IPS-18a (cell line): ENCODE results near the gene USP9X.

Experiments used
- H3K27ac ChIP-seq: one replicate; pipeline ENCODE4 v1.5.1; 2013; ENCODE audit warnings: low read length
- H3K27me3 ChIP-seq: one replicate; pipeline ENCODE4 v1.6.1; 2013; ENCODE audit warnings: mild to moderate bottlenecking, low read length; ENCODE audit not compliant: control insufficient read depth, insufficient read depth
- H3K36me3 ChIP-seq: one replicate; pipeline ENCODE4 v1.6.1; 2013; ENCODE audit warnings: low read depth, low read length; ENCODE audit not compliant: control insufficient read depth
- H3K4me1 ChIP-seq: one replicate; pipeline ENCODE4 v1.6.1; 2013; ENCODE audit warnings: low read depth, low read length; ENCODE audit not compliant: control insufficient read depth
- H3K4me3 ChIP-seq: one replicate; pipeline ENCODE4 v1.5.1; 2013; ENCODE audit warnings: low read length
- H3K9ac ChIP-seq: one replicate; pipeline ENCODE4 v1.6.1; 2013; ENCODE audit warnings: mild to moderate bottlenecking, low read length, moderate library complexity
- H3K9me3 ChIP-seq: one replicate; pipeline ENCODE4 v1.6.1; 2013; ENCODE audit warnings: low read depth, low read length; ENCODE audit not compliant: control insufficient read depth

The USP9X gene, protein sequence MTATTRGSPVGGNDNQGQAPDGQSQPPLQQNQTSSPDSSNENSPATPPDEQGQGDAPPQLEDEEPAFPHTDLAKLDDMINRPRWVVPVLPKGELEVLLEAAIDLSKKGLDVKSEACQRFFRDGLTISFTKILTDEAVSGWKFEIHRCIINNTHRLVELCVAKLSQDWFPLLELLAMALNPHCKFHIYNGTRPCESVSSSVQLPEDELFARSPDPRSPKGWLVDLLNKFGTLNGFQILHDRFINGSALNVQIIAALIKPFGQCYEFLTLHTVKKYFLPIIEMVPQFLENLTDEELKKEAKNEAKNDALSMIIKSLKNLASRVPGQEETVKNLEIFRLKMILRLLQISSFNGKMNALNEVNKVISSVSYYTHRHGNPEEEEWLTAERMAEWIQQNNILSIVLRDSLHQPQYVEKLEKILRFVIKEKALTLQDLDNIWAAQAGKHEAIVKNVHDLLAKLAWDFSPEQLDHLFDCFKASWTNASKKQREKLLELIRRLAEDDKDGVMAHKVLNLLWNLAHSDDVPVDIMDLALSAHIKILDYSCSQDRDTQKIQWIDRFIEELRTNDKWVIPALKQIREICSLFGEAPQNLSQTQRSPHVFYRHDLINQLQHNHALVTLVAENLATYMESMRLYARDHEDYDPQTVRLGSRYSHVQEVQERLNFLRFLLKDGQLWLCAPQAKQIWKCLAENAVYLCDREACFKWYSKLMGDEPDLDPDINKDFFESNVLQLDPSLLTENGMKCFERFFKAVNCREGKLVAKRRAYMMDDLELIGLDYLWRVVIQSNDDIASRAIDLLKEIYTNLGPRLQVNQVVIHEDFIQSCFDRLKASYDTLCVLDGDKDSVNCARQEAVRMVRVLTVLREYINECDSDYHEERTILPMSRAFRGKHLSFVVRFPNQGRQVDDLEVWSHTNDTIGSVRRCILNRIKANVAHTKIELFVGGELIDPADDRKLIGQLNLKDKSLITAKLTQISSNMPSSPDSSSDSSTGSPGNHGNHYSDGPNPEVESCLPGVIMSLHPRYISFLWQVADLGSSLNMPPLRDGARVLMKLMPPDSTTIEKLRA (N-terminal part only)

DNA sequence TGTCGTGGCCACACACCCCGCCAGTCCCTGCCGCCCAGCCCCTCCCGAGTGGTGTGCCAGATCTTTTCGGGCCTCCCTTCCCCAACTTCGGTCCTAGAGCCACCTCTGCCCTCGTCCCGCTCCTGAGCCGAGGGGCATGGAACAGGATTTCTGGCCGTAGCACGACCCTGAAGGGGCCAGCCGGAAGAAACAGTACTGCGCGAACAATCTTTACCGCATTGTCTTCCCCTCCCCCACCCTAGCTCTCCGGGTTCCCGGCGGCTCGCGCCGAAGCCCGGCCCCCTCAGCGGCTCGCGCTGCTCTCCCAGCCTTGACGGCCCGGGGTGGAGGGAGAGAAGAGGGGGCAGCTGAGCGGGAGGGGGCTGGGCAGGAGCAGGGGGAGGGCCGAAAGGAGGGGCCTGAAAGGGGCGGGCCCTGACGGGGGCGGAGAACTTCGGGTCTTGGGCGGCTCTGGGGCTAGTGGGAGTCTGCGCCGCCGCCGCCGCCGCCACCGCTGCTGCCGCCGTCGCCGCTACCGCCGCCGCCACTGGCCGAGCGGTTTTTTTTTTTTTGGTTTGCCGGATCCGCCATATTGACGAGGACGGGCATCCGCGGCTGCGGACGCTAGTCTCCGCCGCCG, at the start of gene USP9X:
USP9X (plus strand) TSS at position 553 of the 619 bp plus-strand sequence. CDS start 38,184 bp downstream, outside the sequence.
- peak within 1 kb of the TSS; percentile 95 for H3K9ac ChIP-seq
- H3K9me3 ChIP-seq = no peaks in the 10 kb centered on the region
- peak within 1 kb of the TSS; percentile 81 for H3K4me3 ChIP-seq
- H3K36me3 ChIP-seq = peaks cover 13% of the 10 kb centered on the region
- peaks cover 2% of the 10 kb centered on the region for H3K4me1 ChIP-seq
- peak within 1 kb of the TSS; percentile 87 for H3K27ac ChIP-seq
- H3K27me3 ChIP-seq = no peaks in the 10 kb centered on the region

DNA sequence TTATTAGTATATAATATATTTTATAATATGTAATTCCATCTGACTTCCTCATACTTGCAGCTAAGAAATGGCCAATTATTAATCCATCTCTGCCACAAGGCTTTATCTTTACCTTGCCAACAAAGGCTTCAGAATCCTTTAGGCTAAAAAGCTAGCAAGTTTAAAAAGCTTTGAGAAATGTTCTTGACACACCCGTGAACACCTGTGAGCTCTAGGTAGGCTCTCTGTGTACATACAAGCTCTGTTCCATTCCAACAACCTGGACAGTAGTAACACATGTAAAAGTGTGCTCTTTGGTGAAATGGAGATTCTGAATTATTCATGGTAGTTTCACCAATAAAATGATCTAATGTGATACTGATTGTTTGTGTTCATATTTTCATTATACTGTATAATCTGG, 49.7 kb upstream of the USP9X start:
- Histone ChIP-seq H3K4me3 (no peak overlapping the region), H3K36me3 (no peaks in the 10 kb centered on the region), H3K9ac (no peak overlapping the region), H3K9me3 (no peaks in the 10 kb centered on the region), H3K27ac (no peak overlapping the region), H3K4me1 (peaks cover 5% of the 10 kb centered on the region), H3K27me3 (no peaks in the 10 kb centered on the region)

DNA sequence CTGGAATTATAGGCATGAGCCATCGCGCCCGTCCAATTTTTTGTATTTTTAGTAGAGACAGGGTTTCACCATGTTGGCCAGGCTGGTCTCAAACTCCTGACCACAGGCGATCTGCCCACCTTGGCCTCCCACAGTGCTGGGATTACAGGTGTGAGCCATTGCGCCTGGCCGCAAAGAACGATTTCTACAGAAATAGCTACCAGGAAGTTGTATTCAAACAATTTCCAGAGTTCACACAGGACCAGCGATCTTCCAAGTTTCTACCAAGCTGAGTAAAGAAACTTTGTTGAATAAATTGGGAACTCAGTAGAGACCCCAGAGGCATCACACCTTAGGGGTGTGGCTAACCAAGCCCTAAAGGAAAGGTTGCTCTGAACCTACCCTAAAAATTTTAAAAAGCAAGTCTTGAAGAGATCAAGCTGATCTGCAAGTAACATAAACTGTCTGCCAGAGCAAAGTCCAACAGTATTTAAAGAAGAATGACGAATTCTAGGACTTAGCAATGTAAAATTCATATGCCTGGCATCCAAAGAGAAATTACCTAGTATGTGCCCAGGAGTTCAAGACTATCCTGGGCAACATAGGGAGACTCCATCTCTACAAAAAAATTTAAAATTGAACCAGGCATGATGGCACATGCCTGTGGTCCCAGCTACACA, 48.4 kb upstream of the USP9X start:
- Histone ChIP-seq H3K27me3 (no peaks in the 10 kb centered on the region), H3K4me1 (peaks cover 5% of the 10 kb centered on the region), H3K9me3 (no peaks in the 10 kb centered on the region), H3K9ac (no peak overlapping the region), H3K36me3 (no peaks in the 10 kb centered on the region), H3K27ac (no peak overlapping the region), H3K4me3 (no peak overlapping the region)

DNA sequence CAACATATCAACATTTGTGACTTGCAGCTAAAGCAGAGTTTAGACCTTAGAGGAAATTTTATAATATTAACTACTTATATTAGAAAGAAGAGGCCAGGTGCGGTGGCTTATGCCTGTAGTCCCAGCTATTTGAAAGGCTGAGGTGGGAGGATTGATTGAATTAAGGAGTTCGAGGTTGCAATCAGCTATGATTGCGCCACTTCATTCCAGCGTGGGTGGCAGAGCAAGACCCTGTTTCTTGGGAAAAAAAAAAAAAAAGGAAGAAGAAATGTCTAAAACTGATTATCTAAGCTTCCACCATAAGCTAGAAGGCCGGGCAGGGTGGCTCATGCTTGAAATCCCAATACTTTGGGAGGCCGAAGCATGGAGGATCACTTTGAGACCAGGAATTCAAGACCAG, 42.0 kb upstream of the USP9X start:
- Histone ChIP-seq H3K4me3 (no peak overlapping the region), H3K27ac (no peak overlapping the region), H3K27me3 (no peaks in the 10 kb centered on the region), H3K4me1 (peaks cover 24% of the 10 kb centered on the region), H3K9me3 (no peaks in the 10 kb centered on the region), H3K9ac (no peak overlapping the region), H3K36me3 (no peaks in the 10 kb centered on the region)

DNA sequence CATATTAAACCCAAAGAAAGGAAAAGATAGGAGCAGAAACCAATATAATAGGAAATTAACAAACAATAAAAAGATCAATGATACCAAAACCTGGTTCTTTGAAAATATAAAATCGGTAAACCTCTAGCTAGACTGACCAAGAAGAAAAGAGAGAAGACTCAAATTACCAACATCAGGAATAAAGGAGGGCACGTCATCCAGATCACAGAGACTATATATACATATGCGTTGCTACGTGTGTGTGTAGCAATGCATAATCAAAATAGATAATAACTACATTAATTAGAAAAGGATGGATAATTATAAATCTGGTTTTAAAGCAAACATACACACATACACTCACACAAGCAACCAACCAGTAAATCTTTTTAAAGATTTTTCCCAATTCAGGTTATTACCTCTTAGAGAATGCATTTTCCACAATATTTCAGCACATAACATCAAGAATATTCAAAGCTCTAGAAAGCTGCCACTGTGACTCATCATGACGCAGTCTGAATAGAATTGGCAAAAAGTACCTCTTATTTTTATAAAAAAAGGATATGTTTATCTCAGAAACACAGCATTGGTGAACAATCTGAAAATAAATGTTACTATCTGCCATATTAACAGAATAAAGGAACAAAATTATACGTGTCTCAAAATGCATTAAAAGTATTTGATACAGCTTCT, 41.4 kb upstream of the USP9X start:
- Histone ChIP-seq H3K4me1 (peaks cover 24% of the 10 kb centered on the region), H3K9me3 (no peaks in the 10 kb centered on the region), H3K27me3 (no peaks in the 10 kb centered on the region), H3K9ac (no peak overlapping the region), H3K4me3 (no peak overlapping the region), H3K36me3 (no peaks in the 10 kb centered on the region), H3K27ac (no peak overlapping the region)

DNA sequence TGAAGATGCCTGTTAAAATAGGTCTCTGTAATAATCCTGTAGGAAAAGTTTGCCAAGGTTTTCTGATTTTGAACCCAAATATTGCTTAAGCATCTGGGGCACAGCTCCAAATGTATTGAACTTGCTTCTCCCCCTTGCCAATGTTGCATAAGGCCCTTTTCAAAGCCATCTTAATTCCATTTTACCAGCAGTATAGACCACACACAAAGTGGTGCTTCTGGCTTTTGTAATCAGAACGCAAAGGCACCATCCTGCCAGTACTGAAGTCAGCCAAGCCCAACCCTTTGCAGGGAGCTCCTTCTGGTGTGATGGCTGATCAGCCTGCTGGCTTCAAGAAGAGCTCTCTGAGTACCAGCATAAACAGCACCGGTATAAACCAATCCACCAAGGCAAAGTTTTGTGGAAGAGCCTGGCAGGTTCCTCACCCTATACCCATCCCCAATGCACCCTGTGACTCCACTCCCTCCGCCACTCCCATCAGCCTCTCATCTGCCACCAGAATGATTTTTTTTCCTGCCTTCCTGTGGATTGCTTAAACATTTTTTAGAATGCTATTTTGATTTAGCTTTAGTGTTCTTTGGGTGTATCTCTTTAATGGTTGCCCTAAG, 39.2 kb upstream of the USP9X start:
- H3K27ac ChIP-seq = no peak overlapping the region
- H3K4me1 ChIP-seq = peaks cover 24% of the 10 kb centered on the region
- H3K36me3 ChIP-seq = no peaks in the 10 kb centered on the region
- no peak overlapping the region for H3K4me3 ChIP-seq
- no peaks in the 10 kb centered on the region for H3K9me3 ChIP-seq
- H3K27me3 ChIP-seq = no peaks in the 10 kb centered on the region
- peak overlapping the region; percentile 4 for H3K9ac ChIP-seq

DNA sequence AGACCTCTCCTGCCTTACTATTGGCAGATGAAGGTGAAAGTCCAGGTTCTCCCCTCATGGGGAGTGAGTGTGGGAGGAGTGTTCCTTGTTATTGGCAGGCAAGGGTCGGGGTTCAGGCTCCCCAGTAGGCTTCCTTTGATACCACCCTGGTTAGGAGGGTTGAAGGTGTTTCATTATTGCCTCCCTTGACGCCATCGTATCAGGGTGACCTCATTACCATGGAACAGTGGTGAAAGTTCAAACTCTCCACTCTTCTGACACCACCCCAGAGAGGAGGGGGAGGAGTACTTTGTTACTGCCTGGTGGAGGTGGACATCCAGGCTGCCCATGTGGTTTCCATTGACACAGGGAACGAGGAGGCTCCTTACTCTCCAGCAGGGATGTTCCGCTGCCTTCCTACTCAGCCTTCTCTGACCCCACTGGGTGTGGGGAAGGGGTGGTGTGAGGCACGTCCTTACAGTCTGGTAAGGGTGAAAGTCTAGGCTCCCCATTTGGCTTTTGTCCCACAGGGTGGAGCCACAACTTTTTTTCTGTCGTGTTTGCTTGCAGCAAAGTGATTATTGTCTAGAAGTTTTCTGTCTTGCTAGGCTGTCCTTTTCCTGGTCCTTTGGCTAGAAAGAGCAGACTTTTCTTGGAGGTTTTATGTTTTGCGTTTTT, 37.2 kb upstream of the USP9X start:
- no peaks in the 10 kb centered on the region for H3K27me3 ChIP-seq
- H3K4me1 ChIP-seq = peaks cover 24% of the 10 kb centered on the region
- H3K4me3 ChIP-seq = no peak overlapping the region
- no peak overlapping the region for H3K9ac ChIP-seq
- no peaks in the 10 kb centered on the region for H3K36me3 ChIP-seq
- H3K9me3 ChIP-seq = no peaks in the 10 kb centered on the region
- H3K27ac ChIP-seq = no peak overlapping the region

DNA sequence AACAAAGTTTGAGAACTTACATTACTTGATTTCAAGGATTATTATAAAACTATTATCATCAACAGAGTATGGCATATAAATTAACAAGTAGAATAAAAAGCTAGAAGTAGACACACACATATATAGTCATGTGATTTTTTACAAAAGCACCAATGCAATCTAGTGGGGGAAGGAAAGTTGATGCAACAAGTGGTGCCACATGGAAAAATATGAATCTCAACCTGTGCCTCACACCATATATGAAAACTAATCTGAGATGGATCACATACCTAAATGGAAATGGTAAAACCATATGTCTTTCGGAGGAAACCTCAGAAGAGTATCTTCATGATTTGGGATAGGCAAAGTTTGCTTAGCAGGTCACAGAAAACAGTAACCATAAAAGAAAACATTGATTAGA, 34.9 kb upstream of the USP9X start:
- H3K27me3 ChIP-seq = no peaks in the 10 kb centered on the region
- H3K9ac ChIP-seq = no peak overlapping the region
- H3K27ac ChIP-seq = no peak overlapping the region

DNA sequence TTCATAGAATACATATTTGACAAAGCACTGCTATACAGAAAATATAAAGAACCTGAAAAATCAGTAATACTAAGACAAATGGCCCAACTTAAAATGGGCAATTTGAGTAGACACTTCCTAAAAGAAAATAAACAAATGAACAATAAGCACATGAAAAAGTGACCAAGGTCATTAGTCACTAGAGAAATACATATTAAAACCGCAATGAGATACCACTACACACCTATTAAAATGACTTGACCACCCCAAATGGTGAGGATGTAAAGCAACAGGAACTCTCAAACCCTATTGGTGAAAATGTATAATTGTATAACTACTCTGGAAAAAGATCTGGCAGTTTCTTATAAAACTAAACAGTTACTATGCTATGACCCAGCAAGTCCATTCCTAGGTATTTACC, 34.0 kb upstream of the USP9X start:
- Histone ChIP-seq H3K27ac (no peak overlapping the region), H3K27me3 (no peaks in the 10 kb centered on the region), H3K36me3 (no peaks in the 10 kb centered on the region), H3K9me3 (no peaks in the 10 kb centered on the region), H3K4me1 (peaks cover 15% of the 10 kb centered on the region), H3K4me3 (no peak overlapping the region), H3K9ac (no peak overlapping the region)

More for the DNA sequence above, 34.9 kb upstream of the USP9X start:
- Histone ChIP-seq H3K4me1 (peaks cover 21% of the 10 kb centered on the region), H3K36me3 (no peaks in the 10 kb centered on the region), H3K9me3 (no peaks in the 10 kb centered on the region), H3K4me3 (no peak overlapping the region)

DNA sequence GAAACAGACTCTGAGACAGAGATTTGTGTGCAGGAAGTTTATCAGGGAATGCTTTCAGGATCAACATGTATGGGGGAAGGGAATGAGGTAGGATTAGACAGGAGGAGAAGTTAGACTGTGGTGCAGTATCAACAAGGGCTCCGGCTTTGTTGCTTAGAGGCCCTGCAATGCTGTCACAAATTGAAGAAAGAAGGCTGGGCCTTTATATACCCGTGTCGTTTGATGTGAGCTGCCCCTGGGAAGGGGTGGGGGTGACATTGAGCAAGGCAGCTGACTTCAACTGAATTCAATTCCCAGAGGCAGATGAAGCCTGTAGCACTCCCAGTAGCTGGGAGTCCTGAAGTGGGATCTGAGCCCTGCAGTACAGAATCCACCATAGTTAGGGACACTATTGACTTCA, 29.5 kb upstream of the USP9X start:
- H3K9me3 ChIP-seq = no peaks in the 10 kb centered on the region
- H3K36me3 ChIP-seq = no peaks in the 10 kb centered on the region
- no peaks in the 10 kb centered on the region for H3K4me1 ChIP-seq
- H3K4me3 ChIP-seq = no peak overlapping the region
- H3K9ac ChIP-seq = no peak overlapping the region
- no peak overlapping the region for H3K27ac ChIP-seq
- H3K27me3 ChIP-seq = no peaks in the 10 kb centered on the region
